Transverse colon (tissue), 4 donors: Measurements from ENCODE around the gene HLA-DRB1. TPM values are rescaled to one million over a fixed set of nuclear protein-coding genes. Genes with fewer than 3 reads are reported as not detected.

Experiments
- DNase-seq: peaks from one replicate; pipeline ENCODE4 v3.0.0-alpha.2; 2019
- H3K27ac ChIP-seq, 4 donors: fragments of 200-600 bp; sonication (generic); 2 replicates each; pipeline ENCODE4 v1.5.1; 2016 to 2018; ENCODE audit warnings: inconsistent platforms in 4 of 4
- H3K27me3 ChIP-seq: fragments of 200-600 bp; sonication (generic); 2 replicates; pipeline ENCODE4 v1.5.1; 2017; ENCODE audit warnings: inconsistent platforms
- H3K36me3 ChIP-seq, 4 donors: fragments of 200-600 bp; sonication (generic); 2 replicates each; pipeline ENCODE4 v1.5.1; 2017 to 2019; ENCODE audit warnings: inconsistent platforms in 4 of 4
- H3K4me1 ChIP-seq, 4 donors: fragments of 200-600 bp; sonication (generic); 2 replicates each; pipeline ENCODE4 v1.5.1; 2017 to 2020; ENCODE audit warnings: inconsistent platforms in 4 of 4
- H3K4me3 ChIP-seq, 4 donors: fragments of 200-600 bp; sonication (generic); 1 replicate in 1 of 4; 2 replicates in 3 of 4; pipeline versions ENCODE4 v1.5.1 to v1.6.1; 2017 to 2019; ENCODE audit warnings: inconsistent platforms in 4 of 4
- H3K9me3 ChIP-seq, 2 donors: fragments of 200-600 bp; sonication (generic); 2 replicates each; pipeline ENCODE4 v1.5.1; 2017 to 2019; ENCODE audit warnings: inconsistent platforms in 2 of 2
- EP300 ChIP-seq: sonication (generic); formaldehyde crosslinking; IDR thresholded peaks from one replicate; pipeline ENCODE4 v1.6.1; 2017; ENCODE audit warnings: antibody characterized with exemption, low read depth
- POLR2A ChIP-seq: fragments of 450-650 bp; IDR thresholded peaks from one replicate; pipeline ENCODE4 v1.6.1; 2016; ENCODE audit warnings: antibody characterized with exemption, mild to moderate bottlenecking, moderate library complexity
- POLR2AphosphoS5 ChIP-seq, 3 donors: sonication (generic); formaldehyde crosslinking; IDR thresholded peaks; one replicate each; pipeline ENCODE4 v1.6.1; 2016; ENCODE audit warnings: antibody characterized with exemption in 3 of 3
- WGBS, 2 donors: methylation state at CpG; one replicate each; pipeline ENCODE4 v1.1.5; 2018; ENCODE audit warnings: low coverage in 1 of 2; 5-methylcytosine and 5-hydroxymethylcytosine counted together
- in situ Hi-C, 4 donors: fragments of 200-750 bp; cut with MboI; loops; one replicate each; pipeline versions ENCODE4 v1.15.0 to v1.15.1; 2017; ENCODE audit warnings: low sequenced_read_pairs in 3 of 4, low pct_ligation_motif_present in 1 of 4, low pct_unique_long_range_greater_than_20kb in 1 of 4
- intact Hi-C: fragments of 100-400 bp; cut with DNase I; formaldehyde crosslinking; loops from one replicate; pipeline ENCODE4 v1.15.1; 2023; ENCODE audit warnings: low total_unique reads
- total RNA-seq, 4 donors: library from RNA; depleted of rRNA; stranded (reverse); fragments of >200 nt; gene quantifications; one replicate each; pipeline ENCODE4 v1.1.0, GENCODE V29; 2016
- TF ChIP-seq, protein P1 (sequence below), 5 experiments: fragments of 200-600 bp in 3 of 5; fragments of 450-650 bp in 2 of 5; sonication (generic) in 3 of 5; IDR thresholded peaks; 1 replicate in 2 of 5; 2 replicates in 3 of 5; pipeline ENCODE4 v1.5.1; 2016 to 2017; ENCODE audit warnings: antibody characterized with exemption in 5 of 5, inconsistent platforms in 3 of 5, mild to moderate bottlenecking in 2 of 5, moderate library complexity in 1 of 5

HLA-DRB1 gene
- total RNA-seq, 4 donors from 2014 or later: 7.9 to 23.8 (median 12.6) TPM

DNA sequence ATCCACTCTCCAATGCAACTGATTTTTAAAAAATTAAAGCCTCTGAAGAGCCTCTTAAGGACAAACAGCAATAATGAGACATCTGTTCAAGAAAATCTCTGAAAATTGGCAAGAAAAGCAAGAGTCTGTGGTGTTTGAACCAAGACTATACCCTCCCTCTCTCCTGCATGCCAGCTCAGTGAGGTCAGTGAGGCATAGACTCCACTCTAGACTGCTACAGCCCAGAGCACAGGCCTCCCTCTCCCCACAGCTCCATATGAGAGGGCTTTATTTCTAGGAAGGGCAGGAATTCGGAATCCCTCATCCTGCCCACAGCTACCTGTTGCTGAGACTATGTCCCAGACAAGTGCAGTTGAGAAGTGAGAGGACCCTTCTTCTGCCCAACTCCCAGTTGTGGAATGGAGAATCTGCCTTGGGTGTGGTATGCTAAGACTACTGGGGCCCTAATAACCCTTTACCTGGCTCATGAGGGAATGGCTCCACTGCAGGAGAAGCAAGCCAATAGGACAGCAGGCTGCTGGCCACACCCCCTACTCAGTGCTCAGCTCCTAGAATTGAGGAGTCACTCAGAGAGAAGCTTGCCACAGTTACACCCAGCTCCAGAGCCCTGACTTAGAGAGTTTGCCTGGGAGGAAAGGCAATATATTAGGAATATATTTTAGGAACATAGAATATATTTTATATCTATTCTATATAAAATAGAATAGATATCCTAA, 24.9 kb upstream of the HLA-DRB1 start:
- H3K9me3 ChIP-seq: no peaks in the 10 kb centered on the region
- no peaks in the 10 kb centered on the region for H3K36me3 ChIP-seq
- in situ Hi-C loops (no loop called here), intact Hi-C loops (no loop called here)
- H3K27me3 ChIP-seq: no peaks in the 10 kb centered on the region
- H3K4me3 ChIP-seq: no peak overlapping the region
- DNase-seq: no peak
- no peaks in the 10 kb centered on the region for H3K4me1 ChIP-seq
- WGBS, 2 donors: 50% methylated on average over 1 of the region's 1 CpG; no CpG with 5 or more reads in 1 of the 2 donors
- H3K27ac ChIP-seq: no peak overlapping the region
- TF ChIP-seq POLR2A: no peak
- TF ChIP-seq POLR2AphosphoS5 (IDR thresholded peaks at IDR 0.05): no peak

DNA sequence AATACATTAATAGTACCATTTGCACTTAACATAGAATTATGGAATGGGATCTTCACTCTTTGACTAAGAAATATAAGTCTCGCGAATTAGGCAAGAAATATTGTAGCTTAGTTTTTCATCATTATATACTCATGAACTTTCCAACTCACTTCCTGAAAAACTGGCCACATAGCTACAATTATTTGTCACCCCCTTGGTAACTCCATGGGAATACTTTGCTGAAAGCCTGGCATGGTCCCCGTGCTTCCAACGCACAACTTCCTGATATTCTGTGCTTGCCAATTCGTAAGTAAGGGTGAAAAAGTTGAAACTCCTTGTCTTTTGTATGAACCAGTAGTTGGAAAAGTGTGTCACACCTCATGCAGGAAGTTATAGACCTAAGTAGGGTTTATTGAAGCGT, 23.8 kb upstream of the HLA-DRB1 start:
- WGBS, 2 donors: 11 to 38% methylated on average over 6 of the region's 6 CpGs
- no peak for DNase-seq
- in situ Hi-C loops: no loop called here

DNA sequence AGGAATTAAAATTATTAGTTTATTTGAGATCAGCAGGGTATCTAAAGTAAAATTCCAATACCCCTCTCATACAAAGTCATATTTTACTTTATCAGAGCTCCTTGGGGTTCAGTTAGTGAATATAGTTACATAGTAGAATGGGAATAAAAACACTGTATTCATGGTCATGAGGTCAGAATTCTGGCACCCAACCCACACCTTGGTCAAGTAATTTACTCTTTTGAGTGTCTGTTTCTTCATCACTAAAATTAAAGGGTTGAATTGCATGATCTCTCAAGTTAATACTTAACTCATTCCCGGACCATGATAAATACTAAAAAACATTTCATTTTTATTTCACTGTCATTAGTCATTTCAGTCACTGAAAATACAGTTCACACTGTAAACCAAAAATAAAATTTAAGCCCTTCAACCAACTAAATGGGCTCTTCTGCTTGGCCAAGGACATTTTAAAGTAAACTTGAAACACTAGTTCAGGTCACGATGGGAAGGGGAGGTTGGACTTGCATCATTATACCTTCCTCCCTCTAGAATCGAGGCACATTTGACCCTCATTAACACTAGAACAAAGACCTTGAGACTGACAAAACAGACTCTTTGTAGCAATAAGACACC, 21.1 kb upstream of the HLA-DRB1 start:
- no peak overlapping the region for H3K27ac ChIP-seq
- in situ Hi-C loops: no loop called here
- no peak for DNase-seq
- WGBS, 2 donors: 0 to 29% methylated on average over 2 to 3 of the region's 3 CpGs
- intact Hi-C loops: no loop called here
- TF ChIP-seq, protein P1, sequence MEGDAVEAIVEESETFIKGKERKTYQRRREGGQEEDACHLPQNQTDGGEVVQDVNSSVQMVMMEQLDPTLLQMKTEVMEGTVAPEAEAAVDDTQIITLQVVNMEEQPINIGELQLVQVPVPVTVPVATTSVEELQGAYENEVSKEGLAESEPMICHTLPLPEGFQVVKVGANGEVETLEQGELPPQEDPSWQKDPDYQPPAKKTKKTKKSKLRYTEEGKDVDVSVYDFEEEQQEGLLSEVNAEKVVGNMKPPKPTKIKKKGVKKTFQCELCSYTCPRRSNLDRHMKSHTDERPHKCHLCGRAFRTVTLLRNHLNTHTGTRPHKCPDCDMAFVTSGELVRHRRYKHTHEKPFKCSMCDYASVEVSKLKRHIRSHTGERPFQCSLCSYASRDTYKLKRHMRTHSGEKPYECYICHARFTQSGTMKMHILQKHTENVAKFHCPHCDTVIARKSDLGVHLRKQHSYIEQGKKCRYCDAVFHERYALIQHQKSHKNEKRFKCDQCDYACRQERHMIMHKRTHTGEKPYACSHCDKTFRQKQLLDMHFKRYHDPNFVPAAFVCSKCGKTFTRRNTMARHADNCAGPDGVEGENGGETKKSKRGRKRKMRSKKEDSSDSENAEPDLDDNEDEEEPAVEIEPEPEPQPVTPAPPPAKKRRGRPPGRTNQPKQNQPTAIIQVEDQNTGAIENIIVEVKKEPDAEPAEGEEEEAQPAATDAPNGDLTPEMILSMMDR (IDR thresholded peaks at IDR 0.05): no peak
- H3K9me3 ChIP-seq: no peaks in the 10 kb centered on the region
- H3K36me3 ChIP-seq: no peaks in the 10 kb centered on the region
- no peak overlapping the region for H3K4me3 ChIP-seq
- H3K4me1 ChIP-seq: no peaks in the 10 kb centered on the region
- no peaks in the 10 kb centered on the region for H3K27me3 ChIP-seq

More for the DNA sequence above, 23.8 kb upstream of the HLA-DRB1 start:
- Histone ChIP-seq H3K4me1 (no peaks in the 10 kb centered on the region), H3K9me3 (no peaks in the 10 kb centered on the region), H3K36me3 (no peaks in the 10 kb centered on the region), H3K27me3 (no peaks in the 10 kb centered on the region), H3K4me3 (no peak overlapping the region), H3K27ac (no peak overlapping the region)
- intact Hi-C loops: no loop called here
- TF ChIP-seq, protein P1 (IDR thresholded peaks at IDR 0.05): no peak
- TF ChIP-seq EP300 (no peak), POLR2A (no peak), POLR2AphosphoS5 (IDR thresholded peaks at IDR 0.05) (no peak)

DNA sequence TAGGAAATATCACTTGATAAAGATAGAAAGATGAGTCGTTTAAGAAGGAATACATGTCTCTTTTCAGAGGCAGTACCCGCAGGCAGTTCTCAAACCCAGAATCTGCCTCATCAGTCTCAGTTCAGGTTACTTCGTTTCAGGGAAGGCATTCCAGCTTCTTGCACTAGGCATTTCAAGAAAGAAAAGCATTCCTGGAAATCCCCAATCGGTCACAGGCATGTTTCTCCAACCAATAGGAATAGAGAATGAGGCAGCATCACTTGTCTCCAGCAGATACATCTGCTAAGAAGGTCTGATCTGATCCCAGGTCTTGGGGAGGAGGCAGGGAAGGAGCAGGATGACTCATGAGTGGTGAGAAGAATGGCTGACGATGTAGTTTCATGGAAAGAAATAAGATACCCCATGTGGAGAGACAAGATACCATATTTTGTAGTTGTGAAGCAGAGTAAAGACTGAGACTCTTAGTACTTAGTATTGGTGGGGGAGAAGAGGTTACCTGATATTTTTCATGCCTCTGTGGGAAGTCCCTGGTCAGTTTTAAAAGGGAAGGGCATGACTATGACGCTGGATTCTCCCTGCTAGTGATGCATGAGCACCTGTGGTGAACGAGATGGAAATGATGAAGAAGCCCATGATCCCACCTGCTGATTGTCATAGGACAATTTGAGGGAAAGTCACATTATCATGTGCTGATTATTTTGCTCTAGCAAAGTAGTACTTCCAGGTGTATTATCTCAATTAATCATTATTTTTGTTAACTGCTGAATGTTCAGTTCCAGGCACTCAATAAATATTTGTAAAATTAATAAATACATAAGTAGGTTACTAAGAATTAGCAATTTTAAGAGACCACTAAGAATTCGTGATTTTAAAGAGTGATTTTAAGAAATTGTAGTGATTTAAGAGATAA, 20.3 kb upstream of the HLA-DRB1 start:
- intact Hi-C loops: no loop called here
- WGBS, 2 donors: 9 to 10% methylated on average over 5 to 8 of the region's 8 CpGs
- Histone ChIP-seq H3K27me3 (no peaks in the 10 kb centered on the region), H3K36me3 (no peaks in the 10 kb centered on the region), H3K4me3 (peak overlapping the region in 1 of 4 donors; percentile 21), H3K9me3 (no peaks in the 10 kb centered on the region), H3K4me1 (no peaks in the 10 kb centered on the region), H3K27ac (peak overlapping the region in 2 of 4 donors; percentile 45 to 57)
- TF ChIP-seq POLR2A: no peak
- TF ChIP-seq EP300: no peak
- TF ChIP-seq, protein P1 (IDR thresholded peaks at IDR 0.05): no peak
- no peak for TF ChIP-seq POLR2AphosphoS5 (IDR thresholded peaks at IDR 0.05)
- DNase-seq: no peak
- in situ Hi-C loops: no loop called here
